A549 (cell line): ENCODE measurements around the gene SS18L1. TPM values are rescaled to one million over a fixed set of nuclear protein-coding genes. Genes with fewer than 3 reads are reported as not detected.

Experiments used
- ATAC-seq, 2 experiments: fragments of 200-7000 bp in 1 of 2; fragments of >200 bp in 1 of 2; cut with Nextera tagmentation in 1 of 2; cut with Tn5 transposase in 1 of 2; 3 replicates each; pipeline versions ENCODE4 v1.8.0 to v1.9.1; 2018 to 2020; ENCODE audit warnings: mild to moderate bottlenecking in 1 of 2, moderate library complexity in 1 of 2
- CTCF ChIA-PET: fragments of 300-600 bp; sonication (Branson Sonifier 250); formaldehyde crosslinking; extraction: SDS; loops from one replicate; lab custom pipeline; 2021; ENCODE audit warnings: antibody characterized with exemption, inconsistent platforms; lab: Yijun Ruan, JAX
- POLR2A ChIA-PET: fragments of 350-600 bp; formaldehyde crosslinking; extraction: SDS; loops from one replicate; lab custom pipeline; 2021; ENCODE audit warnings: antibody characterized with exemption, inconsistent platforms; lab: Yijun Ruan, JAX
- DNase-seq, 2 experiments: peaks; one replicate each; pipeline versions ENCODE4 v3.0.0 to v3.0.0-alpha.2; 2011 to 2016; ENCODE audit warnings: low read depth in 1 of 2, low spot score in 1 of 2
- FAIRE-seq: peaks from 2 replicates; lab custom pipeline; 2011; peaks lifted over from hg19 to GRCh38; lab: Jason Lieb, UNC
- H3K27ac ChIP-seq, 2 experiments: fragments of >200 bp; sonication (Bioruptor Twin); formaldehyde crosslinking; 3 replicates each; pipeline ENCODE4 v1.5.1; 2016 to 2017
- H3K4me1 ChIP-seq: fragments of >200 bp; sonication (Bioruptor Twin); formaldehyde crosslinking; 3 replicates; pipeline ENCODE4 v1.6.1; 2016
- H3K4me2 ChIP-seq: fragments of >200 bp; sonication (Bioruptor Twin); formaldehyde crosslinking; 3 replicates; pipeline ENCODE4 v1.6.1; 2016
- H3K4me3 ChIP-seq: fragments of >200 bp; sonication (Bioruptor Twin); formaldehyde crosslinking; 3 replicates; pipeline ENCODE4 v1.5.1; 2016
- H3K9me3 ChIP-seq: fragments of >200 bp; sonication (Bioruptor Twin); formaldehyde crosslinking; 3 replicates; pipeline ENCODE4 v1.6.1; 2016
- ATOH8 ChIP-seq: fragments of 250-450 bp; sonication (Bioruptor Pico); IDR thresholded peaks from 2 replicates; pipeline ENCODE4 v1.5.0; 2020; ENCODE audit warnings: low read depth, mild to moderate bottlenecking, moderate library complexity
- BCL3 ChIP-seq: fragments of >200 bp; sonication (Bioruptor Twin); formaldehyde crosslinking; IDR thresholded peaks from 3 replicates; pipeline ENCODE4 v1.6.1; 2016
- BHLHE40 ChIP-seq: IDR thresholded peaks from 2 replicates; pipeline ENCODE4 v1.6.1; 2012; ENCODE audit warnings: low read depth, low read length, inconsistent platforms
- CBX2 ChIP-seq: fragments of 200-600 bp; sonication (generic); IDR thresholded peaks from 2 replicates; pipeline ENCODE4 v1.6.1; 2016; ENCODE audit warnings: low read depth, mild to moderate bottlenecking, borderline replicate concordance
- CBX8 ChIP-seq: fragments of 200-600 bp; sonication (generic); IDR thresholded peaks from 2 replicates; pipeline ENCODE4 v1.6.1; 2016
- CEBPB ChIP-seq, 2 experiments: fragments of >200 bp in 1 of 2; sonication (Bioruptor Twin) in 1 of 2; formaldehyde crosslinking in 1 of 2; IDR thresholded peaks; 2 replicates each; pipeline ENCODE4 v1.6.1; 2012 to 2016
- CHD2 ChIP-seq: fragments of 150-350 bp; IDR thresholded peaks from 2 replicates; pipeline ENCODE4 v1.6.1; 2014; ENCODE audit warnings: low read length; ENCODE audit not compliant: partially characterized antibody
- CTCF ChIP-seq: fragments of >200 bp; sonication (Bioruptor Twin); formaldehyde crosslinking; IDR thresholded peaks from 3 replicates; pipeline ENCODE4 v1.5.1; 2016
- E2F6 ChIP-seq: IDR thresholded peaks from 2 replicates; pipeline ENCODE4 v1.6.1; 2012; ENCODE audit warnings: low read depth, borderline replicate concordance
- EP300 ChIP-seq, 2 experiments: fragments of >200 bp; sonication (Bioruptor Twin); formaldehyde crosslinking; IDR thresholded peaks; 2 replicates in 1 of 2; 3 replicates in 1 of 2; pipeline ENCODE4 v1.6.1; 2016 to 2017
- ESRRA ChIP-seq: fragments of 150-350 bp; IDR thresholded peaks from 2 replicates; pipeline ENCODE4 v1.6.1; 2014; ENCODE audit warnings: mild to moderate bottlenecking, low read length, borderline replicate concordance
- FOSB ChIP-seq: fragments of 250-450 bp; sonication (Bioruptor Pico); IDR thresholded peaks from 2 replicates; pipeline ENCODE4 v1.5.0; 2020; ENCODE audit warnings: mild to moderate bottlenecking, moderate library complexity
- GATA3 ChIP-seq: IDR thresholded peaks from 2 replicates; pipeline ENCODE4 v1.6.1; 2012; ENCODE audit warnings: borderline replicate concordance
- HDAC2 ChIP-seq: fragments of 200-600 bp; sonication (generic); IDR thresholded peaks from 2 replicates; pipeline ENCODE4 v1.6.1; 2016
- HOXA7 ChIP-seq: fragments of 250-450 bp; sonication (Bioruptor Pico); IDR thresholded peaks from 2 replicates; pipeline ENCODE4 v1.5.0; 2020; ENCODE audit warnings: mild to moderate bottlenecking, moderate library complexity
- HOXB13 ChIP-seq: fragments of 250-450 bp; sonication (Bioruptor Pico); IDR thresholded peaks from 2 replicates; pipeline ENCODE4 v1.5.0; 2020; ENCODE audit warnings: low read depth, mild to moderate bottlenecking, moderate library complexity
- HOXB5 ChIP-seq: fragments of 250-450 bp; sonication (Bioruptor Pico); IDR thresholded peaks from 2 replicates; pipeline ENCODE4 v1.5.0; 2020; ENCODE audit warnings: mild to moderate bottlenecking, moderate library complexity
- MAFK ChIP-seq: fragments of 450-650 bp; IDR thresholded peaks from 2 replicates; pipeline ENCODE4 v1.6.1; 2014; ENCODE audit not compliant: partially characterized antibody
- MAX ChIP-seq: IDR thresholded peaks from 2 replicates; pipeline ENCODE4 v1.6.1; 2012
- MAZ ChIP-seq: fragments of 150-350 bp; IDR thresholded peaks from 2 replicates; pipeline ENCODE4 v1.6.1; 2014; ENCODE audit warnings: antibody characterized with exemption, low read depth, low read length, borderline replicate concordance
- NFE2L2 ChIP-seq: fragments of 150-350 bp; conservative IDR thresholded peaks from 2 replicates; pipeline ENCODE4 v1.6.1; 2014; ENCODE audit warnings: low read length
- NR3C1 ChIP-seq: fragments of >200 bp; sonication (Bioruptor Twin); formaldehyde crosslinking; IDR thresholded peaks from 3 replicates; pipeline ENCODE4 v1.6.1; 2017
- PHF8 ChIP-seq: fragments of 200-600 bp; sonication (generic); IDR thresholded peaks from 2 replicates; pipeline ENCODE4 v1.6.1; 2016; ENCODE audit warnings: low read depth, mild to moderate bottlenecking, antibody characterized with exemption, moderate library complexity, borderline replicate concordance
- RCOR1 ChIP-seq: fragments of 150-350 bp; IDR thresholded peaks from 2 replicates; pipeline ENCODE4 v1.6.1; 2014; ENCODE audit warnings: antibody characterized with exemption, low read length, low read depth
- REST ChIP-seq: fragments of 200-600 bp; sonication (generic); IDR thresholded peaks from 2 replicates; pipeline ENCODE4 v1.6.1; 2016; ENCODE audit warnings: antibody characterized with exemption, mild to moderate bottlenecking, moderate library complexity
- RNF2 ChIP-seq: fragments of 200-600 bp; sonication (generic); IDR thresholded peaks from 2 replicates; pipeline ENCODE4 v1.6.1; 2016; ENCODE audit warnings: low read depth, mild to moderate bottlenecking, antibody characterized with exemption, moderate library complexity, borderline replicate concordance
- SREBF2 ChIP-seq: fragments of 450-650 bp; IDR thresholded peaks from 2 replicates; pipeline ENCODE4 v1.6.1; 2014; ENCODE audit warnings: mild to moderate bottlenecking, moderate library complexity
- TFCP2L1 ChIP-seq: fragments of 250-450 bp; sonication (Bioruptor Pico); IDR thresholded peaks from 2 replicates; pipeline ENCODE4 v1.5.0; 2021; ENCODE audit warnings: mild to moderate bottlenecking
- TP53 ChIP-seq: fragments of 250-450 bp; sonication (Bioruptor Pico); IDR thresholded peaks from 2 replicates; pipeline ENCODE4 v1.5.0; 2021; ENCODE audit warnings: mild to moderate bottlenecking, moderate library complexity
- USF2 ChIP-seq: fragments of 450-650 bp; IDR thresholded peaks from 2 replicates; pipeline ENCODE4 v1.6.1; 2014; ENCODE audit warnings: antibody characterized with exemption
- ZFP36 ChIP-seq: fragments of 450-650 bp; IDR thresholded peaks from 2 replicates; pipeline ENCODE4 v1.6.1; 2014; ENCODE audit warnings: borderline replicate concordance; ENCODE audit not compliant: partially characterized antibody
- ZNF302 ChIP-seq: fragments of 250-450 bp; sonication (Bioruptor Pico); IDR thresholded peaks from 2 replicates; pipeline ENCODE4 v1.9.0; 2021; ENCODE audit warnings: inconsistent platforms, mild to moderate bottlenecking, moderate library complexity
- ZSCAN20 ChIP-seq: fragments of 250-450 bp; sonication (Bioruptor Pico); IDR thresholded peaks from 2 replicates; pipeline ENCODE4 v1.8.0; 2022; ENCODE audit warnings: mild to moderate bottlenecking, moderate library complexity
- WGBS: methylation state at CpG from one replicate; pipeline ENCODE4 v1.1.6; 2017; ENCODE audit errors: missing lambda C conversion rate; 5-methylcytosine and 5-hydroxymethylcytosine counted together
- polyA plus RNA-seq, 4 experiments: library from polyadenylated mRNA; depleted of rRNA in 3 of 4; stranded (reverse); fragments of >200 nt; fragmentation: RNase III in 1 of 4; extraction: RNeasy Plus Mini Kit Qiagen cat#74134 plus additional on column Dnase treatment in 1 of 4; gene quantifications; 2 replicates in 3 of 4; 3 replicates in 1 of 4; pipeline ENCODE4 v1.2.3, GENCODE V29; 2011 to 2017

The SS18L1 gene
- polyA plus RNA-seq, 2 of the 4 experiments (the other 2 are of a cell fraction), result 7.4 to 13.1 TPM

GRCh38 chr20:62160876-62161275 lies 17.3 kb downstream of the SS18L1 start:
- TF ChIP-seq GATA3, result no peak
- no peak for TF ChIP-seq ATOH8 (CRISPR knock-in tag)
- TF ChIP-seq REST, result no peak
- no peak for TF ChIP-seq PHF8
- TF ChIP-seq E2F6, result no peak
- TF ChIP-seq MAFK, result no peak
- no peak for TF ChIP-seq HOXA7
- TF ChIP-seq RCOR1, result no peak
- no peak for TF ChIP-seq ZNF302 (CRISPR knock-in tag)
- TF ChIP-seq USF2, result no peak
- TF ChIP-seq HOXB13, result no peak
- no peak for TF ChIP-seq CBX2
- TF ChIP-seq BHLHE40, result no peak
- TF ChIP-seq NR3C1, result no peak
- no peak for TF ChIP-seq TP53 (CRISPR knock-in tag)
- TF ChIP-seq CEBPB (IDR thresholded peaks at IDR 0.05), result no peak
- TF ChIP-seq ZFP36, result no peak
- no peak for TF ChIP-seq ESRRA
- TF ChIP-seq SREBF2, result no peak
- no peak for TF ChIP-seq TFCP2L1 (CRISPR knock-in tag)
- ATAC-seq (no peak), DNase-seq (no peak), FAIRE-seq (no peak)
- CTCF ChIA-PET, result interaction anchor here (0.5 kb wide), 1 partner anchor 31 kb away, joined by 3 read pairs; no protein-coding TSS in a partner anchor
- Histone ChIP-seq H3K4me1 (peaks cover 10% of the 10 kb centered on the region; the same call in 1 of the 3 replicates), H3K4me2 (no peak overlapping the region), H3K9me3 (no peaks in the 10 kb centered on the region), H3K27ac (no peak overlapping the region), H3K4me3 (no peak overlapping the region)
- 94% methylated on average over 17 of the region's 17 CpGs for WGBS
- POLR2A ChIA-PET, result no interaction called here

- ATAC-seq (no peak), DNase-seq (no peak), FAIRE-seq (no peak)
- CTCF ChIA-PET, result interaction anchor here (0.5 kb wide), 1 partner anchor 32 kb away, joined by 3 read pairs; no protein-coding TSS in a partner anchor
- Histone ChIP-seq H3K4me3 (no peak overlapping the region), H3K9me3 (no peaks in the 10 kb centered on the region), H3K4me1 (peaks cover 7% of the 10 kb centered on the region; the same call in 1 of the 3 replicates), H3K27ac (no peak overlapping the region), H3K4me2 (no peak overlapping the region)
- 96% methylated on average over 14 of the region's 17 CpGs for WGBS
- POLR2A ChIA-PET, result no interaction called here
- TF ChIP-seq EP300 (IDR thresholded peaks at IDR 0.05), result no peak
- TF ChIP-seq MAX, result no peak
- no peak for TF ChIP-seq CTCF
- no peak for TF ChIP-seq MAZ
- TF ChIP-seq CHD2, result no peak
- no peak for TF ChIP-seq BCL3
- no peak for TF ChIP-seq ZSCAN20
- TF ChIP-seq SREBF2, result no peak
- no peak for TF ChIP-seq NFE2L2
- TF ChIP-seq FOSB (CRISPR knock-in tag), result no peak
- no peak for TF ChIP-seq CBX8
- TF ChIP-seq HDAC2, result no peak
- TF ChIP-seq HOXB5, result no peak
- no peak for TF ChIP-seq RNF2
Measured at GRCh38 chr20:62161347-62161746, 17.8 kb downstream of the SS18L1 start.
